Heart left ventricle (tissue), 16 donors: ENCODE measurements around the gene TIMM9. TPM values are rescaled to one million over a fixed set of nuclear protein-coding genes. Genes with fewer than 3 reads are reported as not detected.
A peak's percentile ranks its signal among the peaks of the same experiment; 100 is the strongest.

Experiments used
- ATAC-seq, 4 donors: fragments of 200-7000 bp; cut with Tn5 transposase; one replicate each; pipeline ENCODE4 v1.9.1; 2020 to 2022; ENCODE audit warnings: moderate library complexity in 4 of 4, mild to moderate bottlenecking in 3 of 4, moderate number of reproducible peaks in 1 of 4
- DNase-seq, 5 donors: peaks; one replicate each; pipeline ENCODE4 v3.0.0-alpha.2; 2020
- H3K27ac ChIP-seq, 12 donors: fragments of 200-600 bp; sonication (generic) in 4 of 12; one replicate each; pipeline versions ENCODE4 v1.5.0 to v1.8.0; 2016 to 2022; ENCODE audit warnings: mild to moderate bottlenecking in 2 of 12
- H3K27me3 ChIP-seq, 9 donors: fragments of 200-600 bp; sonication (generic) in 2 of 9; one replicate each; pipeline versions ENCODE4 v1.5.1 to v1.8.0; 2016 to 2022; ENCODE audit warnings: mild to moderate bottlenecking in 3 of 9
- H3K36me3 ChIP-seq, 9 donors: fragments of 200-600 bp; sonication (generic) in 2 of 9; one replicate each; pipeline versions ENCODE4 v1.5.0 to v1.8.0; 2018 to 2022; ENCODE audit warnings: mild to moderate bottlenecking in 2 of 9
- H3K4me1 ChIP-seq, 12 donors: fragments of 200-600 bp; sonication (generic) in 4 of 12; one replicate each; pipeline versions ENCODE4 v1.5.0 to v1.8.0; 2016 to 2022; ENCODE audit warnings: mild to moderate bottlenecking in 3 of 12
- H3K4me3 ChIP-seq, 12 donors: fragments of 200-600 bp; sonication (generic) in 4 of 12; one replicate each; pipeline versions ENCODE4 v1.5.0 to v1.8.0; 2017 to 2022; ENCODE audit warnings: mild to moderate bottlenecking in 9 of 12, moderate library complexity in 4 of 12
- H3K9me3 ChIP-seq, 12 donors: fragments of 200-600 bp; sonication (generic) in 4 of 12; one replicate each; pipeline versions ENCODE4 v1.5.0 to v1.8.0; 2016 to 2022; ENCODE audit warnings: mild to moderate bottlenecking in 1 of 12
- POLR2A ChIP-seq, 2 donors: fragments of 450-650 bp; IDR thresholded peaks; one replicate each; pipeline ENCODE4 v1.6.1; 2017; ENCODE audit warnings: antibody characterized with exemption in 2 of 2, mild to moderate bottlenecking in 2 of 2, moderate library complexity in 2 of 2
- WGBS, 4 donors: extraction: QIAGEN DNeasy Blood & Tissue Kit in 2 of 4; methylation state at CpG; one replicate each; pipeline versions ENCODE4 v1.1.5 to v1.1.7; 2013 to 2018; 5-methylcytosine and 5-hydroxymethylcytosine counted together
- intact Hi-C, 10 donors: fragments of 100-400 bp; cut with DNase I; formaldehyde crosslinking; loops; one replicate each; pipeline versions ENCODE4 v1.11.1 to v1.14.2; 2022
- polyA plus RNA-seq, 2 donors: library from polyadenylated mRNA; stranded (reverse); fragments of 200-250 nt; gene quantifications; one replicate each; pipeline ENCODE4 v1.2.3, GENCODE V29; 2013
- total RNA-seq, 9 donors: library from RNA; depleted of rRNA in 2 of 9; stranded (reverse); fragments of >200 nt in 2 of 9; fragmentation: NEBNext Ultra II Directional in 3 of 9; extraction: Animal tissue kit (Norgen Biotek cat#: 25700) in 3 of 9; gene quantifications; one replicate each; pipeline versions ENCODE4 v1.1.0 to v1.2.4, GENCODE V29; 2016 to 2023
- TF ChIP-seq, protein P1 (sequence below), 12 donors: fragments of 200-600 bp; sonication (generic) in 4 of 12; IDR thresholded peaks; one replicate each; pipeline versions ENCODE4 v1.5.0 to v1.8.0; 2018 to 2022; ENCODE audit warnings: antibody characterized with exemption in 12 of 12, mild to moderate bottlenecking in 5 of 12
- donor health status: ischemic (EF 13 %, LVEDD 7.1; RV severe dilation, severe dysfunction).
- donor health status: healthy with polysubstance abuse.
- donor health status: DM: no; HTN: yes; CAD: no.
- donor health status: DM: no; HTN: no; CAD: no.
- donor health status: ischemic (EF 25% LVEDD 6.9; RV normal size, moderate dysfunction).
- donor health status: ischemic (EF 25% LVEDD 5.7; RV mildly dilated, moderate dysfunction).
- donor health status: healthy.
- donor health status: DM: yes; HTN: yes; CAD: no.
- donor health status: ischemic (EF 35%, LVEDD 5.7; RV mildly dilated, moderate dysfunction).
- donor health status: nonischemic (EF 11% LVEDD 7.7; RV severe dilation, severe dysfunction).
- donor health status: DM: yes; HTN: yes; CAD: no.
- donor health status: PGD.
- donor health status: ischemic (EF 29% LVEDD 5.4; RV normal size, mild dysfunction).
- donor health status: nonischemic (EF 23%, LVEDD 6.1; RV moderate dilation, normal function).

Gene TIMM9
- total and polyA plus RNA-seq, 11 donors, result 24.7 to 75.5 (median 30.3) TPM

DNA sequence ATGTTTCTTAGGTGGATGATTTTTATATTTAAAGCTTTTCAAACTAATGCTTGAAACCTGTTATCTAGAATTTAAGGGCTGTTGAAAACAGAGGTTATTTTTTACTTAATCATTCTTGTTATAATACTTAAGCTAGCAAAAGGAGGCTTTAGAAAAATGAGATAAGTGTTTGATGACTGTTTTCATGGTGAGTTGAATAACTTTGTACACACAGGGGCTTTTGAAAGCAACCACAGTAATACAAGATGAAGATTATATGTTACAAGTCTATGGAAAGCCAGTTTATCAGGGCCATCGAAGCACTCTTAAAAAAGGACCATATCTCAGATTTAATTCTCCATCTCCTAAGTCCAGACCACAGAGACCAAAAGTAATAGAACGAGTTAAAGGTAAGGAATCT lies 33.4 kb upstream of the TIMM9 start:
- WGBS, 4 donors, result 87 to 90% (median 89%) methylated on average over 2 of the region's 2 CpGs
- Histone ChIP-seq H3K9me3 (no peaks in the 10 kb centered on the region), H3K4me1 (no peaks in the 10 kb centered on the region), H3K27ac (no peak overlapping the region), H3K36me3 (peaks cover 0 to 100% (median 86%) of the 10 kb centered on the region in 9 donors), H3K4me3 (no peak overlapping the region), H3K27me3 (no peaks in the 10 kb centered on the region)
- DNase-seq (no peak), ATAC-seq (no peak)
- TF ChIP-seq, protein P1, sequence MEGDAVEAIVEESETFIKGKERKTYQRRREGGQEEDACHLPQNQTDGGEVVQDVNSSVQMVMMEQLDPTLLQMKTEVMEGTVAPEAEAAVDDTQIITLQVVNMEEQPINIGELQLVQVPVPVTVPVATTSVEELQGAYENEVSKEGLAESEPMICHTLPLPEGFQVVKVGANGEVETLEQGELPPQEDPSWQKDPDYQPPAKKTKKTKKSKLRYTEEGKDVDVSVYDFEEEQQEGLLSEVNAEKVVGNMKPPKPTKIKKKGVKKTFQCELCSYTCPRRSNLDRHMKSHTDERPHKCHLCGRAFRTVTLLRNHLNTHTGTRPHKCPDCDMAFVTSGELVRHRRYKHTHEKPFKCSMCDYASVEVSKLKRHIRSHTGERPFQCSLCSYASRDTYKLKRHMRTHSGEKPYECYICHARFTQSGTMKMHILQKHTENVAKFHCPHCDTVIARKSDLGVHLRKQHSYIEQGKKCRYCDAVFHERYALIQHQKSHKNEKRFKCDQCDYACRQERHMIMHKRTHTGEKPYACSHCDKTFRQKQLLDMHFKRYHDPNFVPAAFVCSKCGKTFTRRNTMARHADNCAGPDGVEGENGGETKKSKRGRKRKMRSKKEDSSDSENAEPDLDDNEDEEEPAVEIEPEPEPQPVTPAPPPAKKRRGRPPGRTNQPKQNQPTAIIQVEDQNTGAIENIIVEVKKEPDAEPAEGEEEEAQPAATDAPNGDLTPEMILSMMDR (IDR thresholded peaks at IDR 0.05), result no peak
- TF ChIP-seq POLR2A (IDR thresholded peaks at IDR 0.05), result no peak
- intact Hi-C loops, result no loop called here

DNA sequence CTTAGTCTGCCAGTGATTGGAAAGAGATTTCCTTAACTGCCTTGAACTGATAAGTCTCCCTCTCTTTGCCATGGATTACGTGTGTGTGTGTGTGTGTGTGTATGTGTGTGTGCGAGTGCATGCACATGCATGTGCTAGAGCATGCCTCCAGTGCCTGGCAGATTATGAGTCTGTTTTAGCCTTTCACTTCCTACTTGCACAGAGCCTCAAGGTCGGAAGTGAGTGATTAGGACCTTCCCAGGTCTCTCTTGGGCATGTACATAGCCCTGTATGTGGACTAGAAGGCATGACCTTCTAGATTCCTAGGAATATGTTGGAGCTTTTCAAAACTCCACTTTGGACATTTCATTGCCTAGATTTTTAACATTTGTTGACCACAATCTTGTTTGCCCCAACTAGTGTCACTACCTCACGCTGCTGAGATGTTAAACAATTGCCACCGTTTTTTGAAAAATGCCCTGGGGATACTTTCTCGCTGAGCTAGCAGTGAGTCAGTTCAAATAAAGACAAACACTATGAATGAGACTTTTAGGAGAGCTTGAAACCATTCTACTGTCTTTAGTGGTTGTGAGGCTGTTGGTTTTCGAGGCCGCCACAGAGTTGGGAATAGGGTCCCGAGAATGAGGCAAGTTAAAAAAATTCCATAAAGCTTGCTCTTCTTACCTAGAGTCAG lies 28.4 kb upstream of the TIMM9 start:
- no peaks in the 10 kb centered on the region for H3K4me1 ChIP-seq
- no peak for ATAC-seq
- peaks cover 0 to 98% (median 74%) of the 10 kb centered on the region in 9 donors for H3K36me3 ChIP-seq
- WGBS, 4 donors, result 89 to 93% (median 91%) methylated on average over 9 of the region's 9 CpGs
- intact Hi-C loops, result no loop called here
- H3K9me3 ChIP-seq, result no peaks in the 10 kb centered on the region
- no peak for TF ChIP-seq POLR2A (IDR thresholded peaks at IDR 0.05)
- TF ChIP-seq, protein P1 (IDR thresholded peaks at IDR 0.05), result no peak
- H3K27ac ChIP-seq, result no peak overlapping the region
- no peaks in the 10 kb centered on the region for H3K27me3 ChIP-seq
- DNase-seq, result no peak
- H3K4me3 ChIP-seq, result no peak overlapping the region

DNA sequence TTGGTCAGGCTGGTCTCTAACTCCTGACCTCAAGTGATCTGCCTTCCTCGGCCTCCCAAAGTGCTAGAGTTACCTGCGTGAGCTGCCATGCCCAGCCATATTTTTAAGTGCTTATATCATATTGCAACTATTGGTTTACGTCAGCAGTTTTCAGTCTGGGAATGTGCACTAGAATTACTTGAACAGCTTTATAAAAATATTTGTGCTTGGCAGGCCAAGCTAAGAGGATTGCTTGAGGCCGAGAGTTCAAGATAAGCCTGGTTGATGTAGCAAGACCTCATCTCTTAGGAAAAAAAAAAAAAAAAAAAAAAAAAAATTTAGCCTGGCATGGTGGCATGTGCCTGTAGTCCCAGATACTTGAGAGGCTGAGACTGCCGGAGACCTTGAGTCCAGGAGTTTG lies 17.3 kb upstream of the TIMM9 start:
- no peaks in the 10 kb centered on the region for H3K27me3 ChIP-seq
- no peaks in the 10 kb centered on the region for H3K9me3 ChIP-seq
- H3K27ac ChIP-seq, result no peak overlapping the region
- ATAC-seq, result peak in 3 of 4 donors; percentile 22 to 70 (median 60)
- WGBS, 4 donors, result 60 to 72% (median 67%) methylated on average over 5 of the region's 5 CpGs
- intact Hi-C loops, result no loop called here
- H3K36me3 ChIP-seq, result peaks cover 0 to 100% (median 83%) of the 10 kb centered on the region in 9 donors
- TF ChIP-seq POLR2A (IDR thresholded peaks at IDR 0.05), result no peak
- TF ChIP-seq, protein P1 (IDR thresholded peaks at IDR 0.05), result no peak
- no peak overlapping the region for H3K4me3 ChIP-seq
- no peak for DNase-seq
- H3K4me1 ChIP-seq, result no peaks in the 10 kb centered on the region

DNA sequence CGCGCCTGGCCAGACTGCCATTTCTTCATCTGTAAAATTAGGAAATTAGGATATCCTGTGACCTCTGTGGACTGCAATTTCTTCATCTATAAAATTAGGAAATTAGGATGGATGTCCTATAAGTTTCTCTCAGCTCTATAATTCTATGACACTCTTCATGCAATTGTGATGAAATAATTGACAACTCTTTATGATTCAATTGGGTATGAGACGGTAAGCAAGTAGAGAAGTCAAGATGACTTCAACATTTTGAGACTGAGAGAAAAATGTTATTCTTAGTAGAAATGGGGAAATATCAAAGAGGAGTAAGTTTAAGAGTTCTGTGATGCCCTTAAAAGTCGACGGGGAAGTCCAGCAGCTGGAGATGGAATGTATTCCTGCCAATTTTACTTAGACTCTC lies 12.1 kb upstream of the TIMM9 start:
- 73 to 91% (median 79%) methylated on average over 5 of the region's 5 CpGs for WGBS, 4 donors
- DNase-seq (no peak), ATAC-seq (no peak)
- H3K4me3 ChIP-seq, result no peak overlapping the region
- intact Hi-C loops, result no loop called here
- no peaks in the 10 kb centered on the region for H3K9me3 ChIP-seq
- no peak for TF ChIP-seq POLR2A (IDR thresholded peaks at IDR 0.05)
- TF ChIP-seq, protein P1 (IDR thresholded peaks at IDR 0.05), result no peak
- H3K4me1 ChIP-seq, result no peaks in the 10 kb centered on the region
- peaks cover 0 to 94% (median 65%) of the 10 kb centered on the region in 9 donors for H3K36me3 ChIP-seq
- H3K27me3 ChIP-seq, result no peaks in the 10 kb centered on the region
- no peak overlapping the region for H3K27ac ChIP-seq
